Measurements from ENCODE around the gene TMEM245.
A peak's percentile ranks its signal among the peaks of the same experiment; 100 is the strongest.

Gene TMEM245

DNA sequence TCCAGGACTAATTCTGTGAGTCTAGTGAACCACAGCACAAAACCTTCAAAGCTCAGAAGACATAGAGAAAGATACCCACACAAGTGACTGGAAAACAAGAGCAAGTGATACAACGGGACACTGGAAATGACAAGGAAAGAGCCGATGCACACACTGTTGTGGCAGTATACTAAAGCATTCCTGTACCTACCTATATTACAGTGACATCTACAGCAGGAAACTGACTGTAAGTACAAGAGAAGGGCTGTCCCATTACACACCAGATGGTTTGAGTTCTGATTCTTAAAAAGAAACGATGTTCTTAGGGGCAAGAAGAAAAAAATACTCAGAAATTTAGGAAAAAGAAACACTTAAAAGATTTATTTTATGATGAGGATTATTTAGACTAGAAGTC, 18.5 kb downstream of the TMEM245 start:
- DNase-seq (ENCODE audit: low read depth), result no peak

DNA sequence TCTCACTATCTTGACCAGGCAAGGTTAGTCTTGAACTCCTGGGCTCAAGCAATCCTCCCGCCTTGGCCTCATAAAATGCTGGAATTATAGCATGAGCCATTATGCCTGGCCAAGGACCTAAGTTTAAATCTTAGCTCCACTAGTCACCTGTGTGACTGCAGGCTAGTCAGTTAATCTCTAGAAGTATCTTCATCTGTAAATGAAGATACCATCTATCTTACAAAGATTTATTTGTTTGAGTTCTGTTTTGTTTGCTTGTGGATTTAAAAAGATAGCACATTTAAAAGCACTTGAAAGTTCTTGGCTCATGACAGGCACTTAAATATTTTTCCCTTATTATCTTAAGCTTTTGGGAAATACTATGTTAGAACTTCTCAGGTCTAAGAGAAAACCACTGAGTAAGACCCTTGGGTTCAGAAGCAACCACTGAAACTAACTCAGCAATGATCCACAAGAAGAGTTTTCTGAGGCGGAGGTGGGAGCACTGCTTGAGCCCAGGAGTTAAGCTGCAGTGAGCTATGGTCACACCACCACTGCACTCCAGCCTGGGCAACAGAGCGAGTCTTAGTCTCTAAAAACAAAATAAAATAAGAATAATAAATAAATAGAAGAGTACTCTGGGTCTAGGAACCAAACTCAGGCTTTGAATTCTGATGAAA, 19.1 kb downstream of the TMEM245 start:
- DNase-seq (ENCODE audit: low read depth), result no peak

DNA sequence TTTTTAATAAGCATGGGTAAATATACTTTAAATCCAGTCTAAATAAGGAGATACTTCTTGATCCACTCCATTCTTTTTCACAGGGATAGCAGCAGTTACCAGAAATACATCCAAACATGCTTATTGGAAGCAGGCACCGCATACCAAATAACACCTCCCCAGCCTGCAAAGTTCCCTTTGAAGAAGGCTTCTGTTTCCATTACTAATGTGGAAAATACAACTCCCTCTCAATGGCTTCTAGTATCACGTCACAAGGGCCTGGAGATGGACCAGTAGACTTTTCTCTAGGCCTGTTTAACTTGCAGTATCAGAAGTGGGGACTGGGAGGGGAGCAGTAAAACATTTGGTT, 20.8 kb downstream of the TMEM245 start:
- DNase-seq (ENCODE audit: low read depth), result no peak

DNA sequence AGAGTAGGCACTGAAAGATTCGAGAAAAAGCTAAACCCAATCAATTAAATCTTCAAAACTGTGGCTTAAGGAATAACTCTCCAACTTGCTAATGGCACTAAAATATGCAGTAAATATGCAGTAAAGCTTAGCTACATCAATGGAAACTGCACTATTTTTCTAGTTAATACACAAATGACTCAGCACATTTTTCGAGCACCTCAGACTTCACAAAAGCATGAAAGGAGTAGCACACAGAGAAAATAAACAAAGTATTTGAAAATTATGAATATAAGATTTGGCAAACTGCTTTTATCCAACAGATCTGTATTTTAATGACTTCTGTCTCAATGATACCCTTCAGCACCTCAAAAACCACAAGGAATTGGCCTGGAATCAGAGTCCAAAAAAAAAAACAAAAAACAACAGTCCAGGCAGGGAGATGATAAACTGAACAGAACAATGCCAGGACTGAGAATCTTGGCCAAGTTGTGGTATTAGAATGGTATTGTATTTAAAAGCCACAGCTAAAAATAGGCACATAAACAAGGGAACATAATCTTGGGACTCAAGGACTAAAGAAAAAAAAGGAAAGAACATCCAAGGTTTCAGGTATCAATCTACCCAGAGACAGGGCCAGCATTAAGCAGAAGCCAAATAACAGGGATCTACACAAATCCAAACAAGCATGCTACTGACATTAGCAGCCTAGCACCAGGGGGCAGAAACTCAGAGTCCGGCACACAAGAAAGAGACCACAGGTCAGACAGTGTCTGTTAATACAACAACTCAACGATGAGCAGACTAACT, 21.4 kb downstream of the TMEM245 start:
- peak; percentile 98 for DNase-seq (ENCODE audit: low read depth)

DNA sequence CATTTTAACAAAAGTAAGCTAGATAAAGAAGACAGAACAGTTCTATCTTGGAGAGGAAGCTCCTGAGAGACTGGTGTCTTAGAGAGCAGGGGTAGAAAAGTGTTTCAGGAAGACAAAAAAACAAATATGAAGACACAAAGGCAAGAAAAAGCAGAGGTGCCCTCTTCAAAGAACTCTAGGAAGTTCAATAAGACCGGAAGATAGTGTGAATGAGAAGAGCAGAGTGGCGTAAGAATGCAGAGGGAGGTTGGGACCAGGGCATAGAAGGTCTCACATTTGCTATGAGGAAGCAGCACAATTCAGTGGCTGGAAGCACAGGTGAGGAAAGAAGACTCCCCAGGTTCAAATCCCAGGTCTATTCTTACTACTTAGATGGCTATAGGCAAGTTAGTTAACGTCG, 22.6 kb downstream of the TMEM245 start:
- DNase-seq (ENCODE audit: low read depth), result no peak

DNA sequence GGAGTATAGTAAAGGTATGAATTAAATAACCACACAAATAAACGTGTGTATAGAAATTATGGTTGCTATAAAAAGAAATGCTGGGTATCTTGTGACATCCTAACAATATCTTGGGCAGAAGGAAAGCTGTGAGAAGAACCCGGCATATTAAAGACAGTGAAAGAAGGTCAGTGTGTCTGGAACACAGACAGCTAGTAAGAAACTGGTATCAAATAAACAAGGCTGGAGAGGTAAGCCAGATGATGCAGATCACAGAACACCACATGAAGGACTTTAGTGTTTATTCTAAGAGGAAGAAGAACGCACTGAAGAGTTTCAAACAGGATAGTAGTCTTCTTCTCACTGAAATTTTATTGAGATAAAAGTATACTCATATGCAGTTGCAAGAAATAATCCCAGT, 24.4 kb downstream of the TMEM245 start:
- DNase-seq (ENCODE audit: low read depth), result no peak

DNA sequence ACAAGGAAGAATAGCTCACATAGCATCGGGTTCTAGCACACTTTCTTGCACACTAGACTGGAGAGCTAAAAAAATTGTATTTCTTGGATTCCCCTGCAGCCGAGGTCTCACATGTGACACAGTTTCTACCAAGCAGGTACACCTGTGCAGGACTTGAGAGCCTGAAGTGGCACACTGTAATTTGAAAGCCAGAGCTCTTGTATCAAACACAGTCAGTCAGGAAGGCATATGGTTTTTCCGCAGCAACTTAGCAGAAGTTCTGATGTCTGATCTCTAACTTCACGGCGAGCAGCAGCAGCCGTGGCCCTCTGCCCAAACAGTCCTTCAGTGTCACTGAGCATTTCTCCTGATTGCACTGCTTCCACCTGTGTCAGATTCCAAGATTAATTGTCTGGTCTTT, 25.5 kb downstream of the TMEM245 start:
- no peak for DNase-seq (ENCODE audit: low read depth)

DNA sequence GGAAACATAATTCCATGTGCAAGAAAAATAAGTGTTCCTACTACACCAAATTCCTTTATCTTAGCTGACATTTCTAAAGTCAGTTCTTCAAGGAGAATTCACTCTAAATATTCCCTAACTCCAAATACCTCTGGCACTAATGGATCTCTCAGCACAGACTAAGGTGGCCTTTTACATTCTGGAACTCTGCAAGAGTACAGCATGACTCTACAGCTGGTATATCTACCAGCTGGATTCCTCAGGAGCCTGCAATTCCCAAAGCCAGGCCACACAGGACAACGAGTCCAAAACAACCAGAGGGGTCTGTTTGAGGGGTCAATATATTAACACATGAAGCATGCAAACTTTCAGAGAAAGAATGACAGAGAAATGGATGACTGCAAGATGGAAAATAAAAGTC, 27.2 kb downstream of the TMEM245 start:
- no peak for DNase-seq (ENCODE audit: low read depth)

DNA sequence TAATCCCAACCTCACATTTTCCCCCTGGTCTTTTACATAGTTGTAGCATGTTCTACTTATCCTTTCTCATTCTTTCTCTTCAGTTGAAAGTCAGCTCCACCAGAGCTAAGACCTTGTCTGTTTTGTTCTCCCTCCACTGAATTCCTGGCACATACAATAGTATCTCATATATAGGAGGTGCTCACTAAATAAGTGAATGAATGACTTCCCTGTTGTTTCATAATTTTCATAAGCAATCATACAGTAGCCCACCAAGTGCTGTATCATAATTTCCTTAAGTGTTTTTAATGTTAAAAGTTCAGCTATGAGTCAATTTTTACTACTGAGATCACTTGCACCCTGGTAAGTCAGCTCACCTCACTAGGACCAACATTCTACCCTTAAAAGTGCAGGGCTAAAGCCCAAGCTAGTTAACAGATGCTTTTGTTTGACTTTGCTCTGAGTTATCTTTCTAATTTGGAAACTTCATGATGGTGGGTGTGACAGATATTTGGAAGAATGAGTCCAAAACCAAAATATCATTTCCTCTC, 27.6 kb downstream of the TMEM245 start:
- no peak for DNase-seq (ENCODE audit: low read depth)

DNA sequence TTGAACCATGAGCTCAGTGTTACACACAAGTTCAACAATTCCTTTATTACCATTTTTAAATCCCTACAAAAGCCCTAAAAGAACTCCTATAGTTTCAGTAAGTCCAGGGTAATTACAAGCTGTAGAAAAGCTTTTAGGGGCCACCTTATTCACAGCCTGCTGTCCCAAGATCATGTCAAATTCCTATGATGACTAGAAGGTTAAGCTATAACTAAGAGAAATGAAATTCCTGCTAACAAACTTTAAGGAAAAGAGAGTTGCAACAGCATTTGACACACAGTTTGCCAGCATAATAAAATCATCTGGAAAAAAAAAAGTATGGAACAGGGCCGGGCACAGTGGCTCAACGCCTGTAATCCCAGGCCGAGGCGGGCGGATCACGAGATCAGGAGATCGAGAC, 31.5 kb downstream of the TMEM245 start:
- no peak for DNase-seq (ENCODE audit: low read depth)

DNA sequence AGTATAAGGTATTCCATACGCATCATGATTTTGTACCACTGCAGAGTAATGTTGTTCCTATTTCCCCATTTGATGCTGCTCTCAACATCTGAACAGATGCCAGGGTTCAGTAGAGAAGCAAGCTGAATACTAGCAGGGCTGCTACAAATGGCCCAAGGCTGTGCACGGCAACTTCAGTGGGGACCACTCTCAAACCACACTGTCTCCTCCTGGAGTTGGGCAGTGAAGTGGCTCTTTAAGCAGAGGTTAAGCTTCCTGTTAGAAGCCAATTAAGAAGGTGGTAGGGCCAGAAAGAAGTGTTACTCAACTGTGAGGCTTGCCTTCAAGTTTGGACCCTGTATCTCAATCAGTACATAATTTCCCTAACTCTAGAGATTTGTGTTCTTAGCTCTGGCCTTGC, 32.0 kb downstream of the TMEM245 start:
- no peak for DNase-seq (ENCODE audit: low read depth)

DNA sequence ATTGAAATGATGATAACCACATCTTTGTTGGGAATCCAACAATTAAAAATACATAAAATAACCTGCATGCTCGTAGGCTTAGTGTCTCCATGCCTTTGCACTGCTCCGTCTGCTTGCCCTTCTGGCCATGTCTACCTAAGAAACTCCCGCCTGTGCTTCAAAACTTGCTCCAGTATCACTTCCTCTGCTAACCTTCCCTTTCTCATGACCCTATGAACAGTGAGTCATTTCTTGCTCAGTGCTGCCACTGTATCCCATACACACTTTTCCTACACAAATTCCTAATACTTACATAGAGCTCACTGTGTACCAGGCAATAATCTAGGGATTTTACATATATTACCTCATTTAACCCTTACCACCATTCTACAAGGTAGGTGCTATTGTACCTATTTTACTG, 33.5 kb downstream of the TMEM245 start:
- no peak for DNase-seq (ENCODE audit: low read depth)

DNA sequence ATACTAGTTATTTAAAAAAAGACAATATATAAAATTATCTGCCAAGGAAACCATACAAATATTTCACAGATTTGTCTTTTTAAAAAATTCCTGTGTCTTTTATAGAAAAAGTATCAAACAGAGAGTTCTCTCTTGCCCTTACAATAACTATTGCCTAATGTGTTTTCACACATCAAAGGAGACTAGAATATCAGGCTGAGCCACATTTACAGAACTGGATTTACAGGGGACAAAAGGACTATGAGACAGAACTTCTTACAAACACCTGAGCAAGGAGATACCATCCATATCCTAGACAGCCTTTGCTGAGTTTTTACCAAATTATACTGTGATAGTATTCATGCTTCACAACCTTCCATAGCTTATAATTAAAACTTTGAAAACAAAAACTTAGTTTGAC, 34.2 kb downstream of the TMEM245 start:
- DNase-seq (ENCODE audit: low read depth), result no peak

DNA sequence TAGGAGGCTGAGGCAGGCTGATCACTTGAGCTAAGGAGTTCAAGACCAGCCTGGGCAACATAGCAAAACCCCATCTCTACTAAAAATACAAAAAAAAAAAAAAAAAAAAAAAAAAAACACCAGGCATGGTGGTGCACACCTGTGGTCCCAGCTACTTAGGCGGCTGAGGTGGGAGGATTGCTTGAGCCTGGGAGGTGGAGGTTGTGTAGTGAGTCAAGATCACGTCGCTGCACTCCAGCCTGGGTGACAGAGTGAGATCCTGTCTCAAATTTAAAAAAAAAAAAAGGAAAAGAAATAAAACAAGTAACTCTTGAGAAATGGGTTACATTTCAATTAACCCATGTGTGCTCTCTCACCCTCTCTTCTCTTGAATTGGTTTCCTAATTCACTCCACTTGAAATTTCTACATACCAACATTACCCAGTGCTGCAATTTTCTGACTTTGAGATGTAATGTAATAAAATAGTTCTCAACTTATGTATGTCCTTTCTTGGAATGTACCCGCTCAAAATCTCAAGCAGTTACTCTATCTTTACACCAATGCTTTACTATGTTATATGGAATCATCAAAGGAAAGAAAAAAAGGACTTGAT, 35.8 kb downstream of the TMEM245 start:
- peak; percentile 6 for DNase-seq (ENCODE audit: low read depth)

DNA sequence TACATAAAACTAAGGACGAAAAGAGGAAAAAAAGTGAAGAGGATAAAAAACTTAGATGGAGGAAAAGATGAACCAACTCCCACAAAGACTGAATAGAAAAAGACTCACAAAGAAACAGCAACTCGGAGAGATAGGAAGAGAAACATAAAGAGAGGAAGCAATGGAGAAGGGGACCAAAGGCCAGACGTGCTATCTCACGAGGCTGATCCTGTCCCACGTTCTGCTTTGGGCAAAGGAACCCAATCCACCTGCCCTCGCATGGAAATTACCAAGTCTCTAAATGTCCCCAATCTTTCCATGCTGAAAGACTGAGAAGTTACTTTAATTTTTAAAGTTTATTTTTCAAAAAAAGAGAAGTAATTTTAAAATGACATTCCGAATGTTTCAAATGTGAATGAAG, 36.6 kb downstream of the TMEM245 start:
- DNase-seq (ENCODE audit: low read depth), result no peak

DNA sequence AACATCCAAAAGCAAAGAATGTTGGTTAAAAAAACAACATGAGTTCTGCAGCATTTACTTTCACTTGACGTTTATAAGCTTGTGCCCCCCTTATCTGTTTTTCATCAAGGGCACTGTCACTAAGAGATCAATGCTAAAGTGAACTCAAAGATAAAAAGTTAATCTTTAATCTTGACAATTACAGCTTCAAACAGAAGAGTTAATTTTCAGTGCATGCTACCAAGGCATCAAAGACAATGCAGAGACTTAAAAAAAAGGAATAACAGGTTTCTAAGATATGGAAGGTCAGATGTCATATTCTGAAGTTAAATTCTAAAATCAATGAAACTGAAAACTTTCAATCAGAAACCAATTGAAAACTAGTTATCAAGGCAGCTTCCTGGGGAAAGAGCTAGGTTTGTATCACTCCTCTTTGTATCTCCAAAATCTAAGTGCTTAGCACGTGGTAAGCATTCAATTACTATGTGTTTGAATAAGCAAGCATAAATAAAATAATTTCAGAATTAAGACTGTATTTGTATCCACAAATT, 37.6 kb downstream of the TMEM245 start:
- no peak for DNase-seq (ENCODE audit: low read depth)

DNA sequence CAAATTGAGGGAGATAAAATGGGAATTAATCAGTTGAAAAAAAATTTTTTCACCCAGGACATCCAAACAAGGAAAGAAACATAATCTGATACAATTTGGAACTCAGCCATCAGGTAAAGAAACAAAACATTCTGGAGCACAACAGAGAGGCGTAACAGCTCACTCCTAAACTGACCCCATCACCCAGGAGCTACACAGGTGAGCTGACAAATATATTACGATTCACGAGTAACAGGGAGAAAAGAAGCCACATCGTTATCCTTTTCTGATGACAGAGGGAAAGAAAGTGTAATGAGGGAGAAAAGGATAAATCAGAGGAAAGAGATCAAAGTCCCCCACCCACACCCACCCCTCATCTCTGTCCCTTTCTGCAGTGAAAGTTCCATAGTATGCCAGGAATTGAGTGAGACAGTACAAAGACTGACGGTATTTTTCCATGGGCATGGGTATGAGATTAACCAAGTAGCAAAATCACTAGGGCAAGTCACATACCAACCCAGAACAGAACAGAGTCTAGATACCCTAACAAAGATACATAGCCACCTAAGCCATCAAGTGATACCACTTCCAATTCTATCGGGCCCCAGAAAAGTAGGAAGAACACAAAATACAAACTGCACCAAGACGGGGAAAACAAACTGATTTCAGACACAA, 45.4 kb downstream of the TMEM245 start:
- no peak for DNase-seq (ENCODE audit: low read depth)

DNA sequence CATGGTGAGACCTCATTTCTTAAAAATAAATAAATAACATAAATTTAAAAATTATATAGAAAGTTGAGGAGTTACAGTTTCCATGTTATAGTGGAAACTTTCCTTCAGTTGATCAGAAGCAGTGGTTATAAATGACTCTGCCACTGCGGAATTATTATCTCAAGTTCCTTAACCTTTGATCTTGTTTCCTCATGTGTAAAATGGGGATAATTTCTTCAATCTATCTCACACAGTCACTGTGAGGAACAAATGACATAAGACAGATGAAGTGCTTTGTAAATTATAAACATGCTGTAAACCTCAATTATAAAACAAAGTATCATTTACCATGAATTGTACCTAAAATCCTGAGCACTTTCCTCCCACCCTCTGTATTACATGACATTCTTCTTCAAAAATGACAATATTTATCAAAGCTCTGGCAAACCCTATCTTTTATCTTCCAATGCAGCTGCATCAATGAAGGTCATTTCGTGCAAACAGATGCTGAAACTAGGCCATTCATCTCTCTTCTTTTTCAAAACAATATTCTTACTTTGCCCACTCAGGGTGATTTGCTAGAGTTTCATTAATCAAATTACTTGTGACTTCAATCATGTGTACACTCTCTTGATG, 46.8 kb downstream of the TMEM245 start:
- no peak for DNase-seq (ENCODE audit: low read depth)

DNA sequence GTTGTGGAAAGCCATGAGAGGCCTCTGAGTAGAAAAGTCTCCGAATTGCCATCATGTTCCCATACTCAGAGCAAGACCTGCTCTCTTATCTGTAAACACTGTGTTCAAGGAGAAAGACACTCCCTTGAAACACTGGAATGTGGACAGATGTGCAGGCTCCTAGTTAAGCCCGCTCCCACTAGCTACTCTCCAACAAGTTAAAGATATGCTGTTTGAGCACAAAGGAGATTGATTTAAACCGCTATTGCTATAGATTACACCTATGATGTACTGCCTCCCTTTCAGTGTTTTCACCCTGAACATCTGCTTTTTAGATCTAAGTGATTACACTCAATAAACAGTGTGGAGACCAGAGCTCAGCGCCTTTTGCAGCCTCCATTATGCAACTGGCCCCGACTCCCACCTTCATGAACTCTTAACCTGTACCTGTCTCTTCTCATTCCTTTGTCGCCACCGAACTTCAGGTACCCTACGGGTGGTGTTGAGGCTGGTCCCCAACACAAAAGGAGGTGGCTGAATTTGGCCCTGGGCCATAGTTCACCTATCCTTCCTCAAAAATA, 47.5 kb downstream of the TMEM245 start:
- DNase-seq (ENCODE audit: low read depth), result no peak

DNA sequence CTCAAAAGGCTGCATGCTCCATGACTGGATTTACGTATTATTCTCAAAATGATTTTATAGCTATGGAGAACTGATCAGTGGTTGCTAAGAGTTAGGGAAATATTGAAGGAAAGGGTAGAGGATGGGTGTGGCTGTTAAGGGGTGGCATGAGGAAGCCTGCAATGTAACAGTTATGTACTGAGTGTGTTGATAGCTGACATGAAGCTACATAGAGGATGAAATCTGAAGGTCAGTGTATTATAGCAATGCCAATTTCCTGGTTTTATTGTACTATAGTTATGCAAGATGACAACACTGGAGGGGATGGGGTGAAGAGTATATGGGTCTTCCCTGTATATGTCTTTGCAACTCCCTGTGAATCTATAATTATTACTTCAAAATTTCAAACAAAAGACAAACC, 51.0 kb downstream of the TMEM245 start:
- DNase-seq (ENCODE audit: low read depth), result no peak

DNA sequence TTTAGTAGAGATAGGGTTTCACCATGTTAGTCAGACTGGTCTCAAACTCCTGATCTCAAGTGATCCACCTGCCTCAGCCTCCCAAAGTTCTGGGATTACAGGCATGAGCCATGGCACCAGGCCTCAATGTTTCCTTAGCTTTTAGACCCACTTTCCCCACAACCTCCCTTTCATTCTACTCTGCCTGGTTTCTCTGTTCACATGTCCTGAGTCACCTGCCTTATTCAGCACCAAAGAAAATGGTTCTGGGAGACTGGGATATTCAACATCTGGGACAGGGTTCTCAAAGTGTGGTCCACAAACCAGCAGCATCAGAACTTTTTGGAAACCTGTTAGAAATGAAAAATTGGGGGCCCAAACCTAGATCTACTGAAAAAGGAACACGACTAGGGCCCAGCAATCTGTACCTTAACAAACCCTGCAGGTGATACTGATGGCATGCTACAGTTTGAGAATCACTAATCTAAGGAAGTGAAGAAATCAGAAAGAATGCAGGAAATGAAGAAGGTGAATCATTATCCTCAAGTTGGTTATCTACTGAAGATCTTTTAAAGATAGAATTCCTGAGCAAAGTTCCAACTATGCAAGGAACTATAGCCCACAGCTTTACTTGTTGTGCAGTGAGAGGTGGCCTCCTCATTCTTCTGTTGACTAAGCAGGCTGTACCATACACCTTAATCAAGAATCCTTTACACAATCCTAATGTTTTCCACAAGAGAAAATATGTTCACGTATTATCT, 54.6 kb downstream of the TMEM245 start:
- no peak for DNase-seq (ENCODE audit: low read depth)
